GM12801 (cell line): ENCODE data around the gene PROX2.

Experiments
- TF ChIP-seq, protein P1 (sequence below): IDR thresholded peaks from one replicate; pipeline ENCODE4 v1.5.1; 2011; ENCODE audit warnings: control low read depth; ENCODE audit not compliant: insufficient read length; ENCODE audit errors: extremely low read depth

PROX2 gene

DNA sequence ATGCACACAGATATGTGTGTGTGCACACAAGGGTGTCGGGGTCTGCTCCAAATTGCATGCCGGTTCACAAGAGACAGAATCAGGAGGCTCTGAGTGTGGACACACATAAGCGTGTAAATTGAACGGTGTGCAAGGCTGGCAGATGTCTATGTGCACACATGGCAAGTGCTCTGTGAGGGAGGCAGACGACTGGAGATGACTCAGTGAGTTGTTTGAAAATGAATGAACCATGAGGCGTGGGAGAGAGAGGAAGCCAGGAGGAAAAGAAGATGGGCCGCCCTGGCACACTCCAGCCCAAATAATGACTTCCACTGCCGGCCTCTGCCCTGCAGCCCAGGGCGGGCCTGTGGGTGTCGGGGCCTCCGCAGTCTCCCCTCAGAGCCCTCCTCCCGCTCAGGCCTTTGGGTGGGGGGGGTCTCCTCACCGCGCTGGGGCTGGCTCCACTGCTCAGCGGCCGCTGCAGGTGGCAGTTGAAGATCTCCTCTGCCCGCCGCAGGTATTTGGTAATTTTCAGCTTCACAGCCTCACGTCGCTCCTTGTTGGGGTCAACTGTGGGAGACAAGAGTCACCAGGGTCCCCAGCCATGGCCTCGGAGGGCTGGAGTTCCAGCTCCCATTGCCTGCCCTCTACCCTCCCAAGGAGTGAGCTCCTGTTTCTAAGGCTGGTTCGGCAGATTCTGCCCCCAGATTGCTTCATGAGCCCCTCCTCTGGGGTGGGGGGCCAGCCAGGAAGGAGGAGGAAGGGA, 43.6 kb upstream of the PROX2 start:
- TF ChIP-seq, protein P1, sequence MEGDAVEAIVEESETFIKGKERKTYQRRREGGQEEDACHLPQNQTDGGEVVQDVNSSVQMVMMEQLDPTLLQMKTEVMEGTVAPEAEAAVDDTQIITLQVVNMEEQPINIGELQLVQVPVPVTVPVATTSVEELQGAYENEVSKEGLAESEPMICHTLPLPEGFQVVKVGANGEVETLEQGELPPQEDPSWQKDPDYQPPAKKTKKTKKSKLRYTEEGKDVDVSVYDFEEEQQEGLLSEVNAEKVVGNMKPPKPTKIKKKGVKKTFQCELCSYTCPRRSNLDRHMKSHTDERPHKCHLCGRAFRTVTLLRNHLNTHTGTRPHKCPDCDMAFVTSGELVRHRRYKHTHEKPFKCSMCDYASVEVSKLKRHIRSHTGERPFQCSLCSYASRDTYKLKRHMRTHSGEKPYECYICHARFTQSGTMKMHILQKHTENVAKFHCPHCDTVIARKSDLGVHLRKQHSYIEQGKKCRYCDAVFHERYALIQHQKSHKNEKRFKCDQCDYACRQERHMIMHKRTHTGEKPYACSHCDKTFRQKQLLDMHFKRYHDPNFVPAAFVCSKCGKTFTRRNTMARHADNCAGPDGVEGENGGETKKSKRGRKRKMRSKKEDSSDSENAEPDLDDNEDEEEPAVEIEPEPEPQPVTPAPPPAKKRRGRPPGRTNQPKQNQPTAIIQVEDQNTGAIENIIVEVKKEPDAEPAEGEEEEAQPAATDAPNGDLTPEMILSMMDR, result no peak

DNA sequence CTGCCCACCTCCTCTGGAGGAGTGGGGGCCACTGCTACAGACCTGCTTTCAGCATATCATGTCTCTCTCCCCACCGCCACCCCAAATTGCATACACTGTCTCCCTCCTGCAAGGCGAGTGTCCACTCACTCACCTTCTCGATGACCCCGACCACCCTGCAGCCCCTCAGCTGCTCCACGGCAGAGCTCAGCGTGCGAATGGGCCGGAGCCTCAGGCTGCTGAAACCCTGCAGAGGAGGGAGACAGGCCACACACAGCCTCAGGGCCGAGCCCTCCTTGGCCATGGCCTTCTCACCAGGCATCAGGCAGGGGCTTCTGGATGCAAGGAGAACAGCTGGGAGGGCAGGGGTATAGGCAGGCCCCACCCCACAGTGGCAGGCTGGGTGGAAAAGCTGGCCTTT, 42.4 kb upstream of the PROX2 start:
- TF ChIP-seq, protein P1, result no peak

DNA sequence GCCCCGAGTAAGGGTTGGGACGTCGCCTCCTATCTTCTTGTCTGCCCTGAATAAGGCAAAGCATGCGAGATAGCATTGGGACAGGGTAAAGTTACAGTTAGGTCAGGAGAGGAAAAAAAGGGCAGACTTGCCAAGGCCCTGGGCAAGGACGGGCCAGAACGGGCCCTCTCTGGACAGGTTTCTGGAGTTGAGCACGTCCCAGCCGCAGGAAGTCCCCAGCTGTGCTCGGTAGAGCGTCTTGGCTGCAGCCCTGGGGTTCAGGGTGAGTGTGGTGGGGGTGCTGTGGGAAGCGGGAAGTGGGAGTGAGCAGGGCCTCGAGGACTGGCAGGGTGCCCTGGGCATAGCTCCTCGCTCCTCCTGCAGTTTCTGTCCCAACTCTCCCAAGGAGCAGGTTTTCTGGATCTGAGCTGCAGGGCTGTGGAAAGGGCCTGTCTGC, 41.7 kb upstream of the PROX2 start:
- TF ChIP-seq, protein P1, result no peak

DNA sequence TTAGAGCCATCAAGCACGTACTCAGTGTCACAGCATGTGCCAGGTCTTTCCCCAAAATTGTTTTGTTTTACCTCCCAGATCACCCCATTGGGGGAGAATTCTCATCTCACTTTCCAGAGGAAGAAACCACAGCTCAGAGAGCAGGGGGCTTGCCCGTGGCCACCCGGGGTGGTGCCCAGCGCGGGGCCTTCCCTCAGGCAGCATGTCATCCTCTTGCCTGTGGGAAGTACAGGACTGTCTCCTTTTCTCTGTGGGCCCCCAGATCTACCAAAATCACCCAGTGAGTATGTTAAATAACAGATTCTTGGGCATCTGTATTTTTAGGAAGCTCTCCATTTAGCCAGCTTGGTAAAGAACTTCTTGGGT, 41.2 kb upstream of the PROX2 start:
- TF ChIP-seq, protein P1, result no peak

DNA sequence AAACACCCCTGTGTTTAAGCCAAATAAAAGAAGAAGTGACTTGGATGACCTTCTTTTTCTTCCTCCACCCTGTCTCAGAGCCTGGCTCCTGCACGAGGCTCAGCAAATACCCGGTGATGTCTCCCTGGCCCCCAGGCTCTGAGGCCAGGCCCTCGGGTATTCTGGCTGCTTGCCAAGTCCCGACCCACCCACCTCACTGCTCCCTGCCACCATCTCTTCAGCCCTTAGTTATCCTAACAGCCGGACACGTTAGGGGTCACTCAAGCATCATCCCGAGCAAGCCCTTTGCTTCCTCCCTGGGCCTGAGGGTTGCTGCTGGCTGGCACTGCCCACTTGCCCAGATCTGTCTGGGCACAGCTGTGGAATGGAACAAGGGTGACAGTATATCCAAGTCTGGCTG, 39.9 kb upstream of the PROX2 start:
- TF ChIP-seq, protein P1, result no peak

DNA sequence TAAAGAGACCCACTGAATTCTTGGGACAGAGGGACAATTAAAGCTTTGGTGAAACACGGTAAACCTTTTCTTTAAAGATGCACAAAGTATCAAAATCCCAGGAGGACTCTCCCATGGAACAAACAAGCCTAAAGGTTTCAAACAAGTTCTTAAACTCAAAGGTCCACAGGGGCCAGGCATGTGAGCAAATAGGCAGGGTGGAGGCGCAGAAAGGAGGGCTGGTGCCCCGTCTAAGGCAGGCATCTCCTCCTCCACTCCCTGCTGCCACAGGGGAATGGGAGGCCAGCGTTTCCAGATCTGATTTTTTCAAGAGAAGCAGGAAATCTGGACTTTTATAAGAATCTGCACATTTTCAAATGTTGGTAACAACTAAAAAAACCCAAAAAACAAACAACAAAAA, 39.5 kb upstream of the PROX2 start:
- TF ChIP-seq, protein P1, result no peak

DNA sequence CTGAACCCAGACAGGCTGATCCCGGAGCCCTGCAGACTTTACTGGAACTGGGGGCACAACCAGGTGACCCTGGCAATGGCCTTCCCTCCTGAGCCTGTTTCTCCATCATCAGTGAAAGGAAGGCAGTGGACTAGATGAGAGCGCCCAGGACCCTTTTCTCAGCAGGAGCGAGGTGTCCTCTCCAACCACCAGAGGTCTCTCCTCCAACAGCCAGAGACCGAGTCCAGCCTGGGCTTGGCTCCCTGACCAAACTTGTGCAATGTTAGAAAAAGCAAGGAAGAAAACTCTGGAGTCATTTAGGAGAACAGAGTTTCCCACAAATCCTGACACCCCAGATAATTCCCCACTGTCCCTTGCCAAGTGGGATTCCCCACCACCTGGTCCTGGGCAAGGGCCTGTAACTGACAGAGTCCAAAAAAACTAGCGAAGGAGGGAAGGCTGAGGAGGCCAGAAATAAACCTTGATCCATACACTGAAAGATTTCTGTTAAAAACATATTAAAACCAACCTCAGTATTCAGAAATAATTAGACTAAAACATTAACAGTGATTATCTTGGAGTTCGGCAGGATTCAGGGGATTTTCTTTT, 38.1 kb upstream of the PROX2 start:
- TF ChIP-seq, protein P1, result no peak
